Measurements from ENCODE around the gene U2AF1L4. TPM values are rescaled to one million over a fixed set of nuclear protein-coding genes. Genes with fewer than 3 reads are reported as not detected.
A peak's percentile ranks its signal among the peaks of the same experiment; 100 is the strongest.

Gene U2AF1L4
- total and polyA plus RNA-seq, 2 donors (not counting 1 experiment from before 2014, with no cell fraction given) = 62.1 to 89.7 TPM

DNA sequence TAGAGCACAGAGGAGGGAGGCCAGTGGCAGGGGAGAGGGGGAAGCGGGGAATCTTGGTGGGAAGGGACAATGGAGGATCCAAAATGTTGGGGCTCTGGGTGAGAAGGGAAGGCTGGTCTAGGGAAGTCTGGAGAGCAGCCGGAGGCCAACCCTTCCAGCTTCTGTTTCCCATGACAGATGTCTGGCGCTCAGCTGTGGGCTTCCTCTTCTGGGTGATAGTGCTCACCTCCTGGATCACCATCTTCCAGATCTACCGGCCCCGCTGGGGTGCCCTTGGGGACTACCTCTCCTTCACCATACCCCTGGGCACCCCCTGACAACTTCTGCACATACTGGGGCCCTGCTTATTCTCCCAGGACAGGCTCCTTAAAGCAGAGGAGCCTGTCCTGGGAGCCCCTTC is 1.3 kb upstream of the U2AF1L4 start:
- Mint-ChIP-seq H3K27ac (no peak overlapping the region), H3K4me1 (peaks cover 59% of the 10 kb centered on the region), H3K4me3 (peak overlapping the region; percentile 94), H3K27me3 (no peaks in the 10 kb centered on the region), H3K9me3 (ENCODE audit: insufficient read depth) (no peaks in the 10 kb centered on the region)
- peak overlapping the region; percentile 87 for H3K4me2 ChIP-seq (replicated peaks; ENCODE audit: low read depth, low read length, poor library complexity, severe bottlenecking)
- TF ChIP-seq EZH2 (IDR thresholded peaks at IDR 0.05; ENCODE audit: borderline replicate concordance, insufficient read depth, low read depth, low read length, poor library complexity, severe bottlenecking) = no peak
- TF ChIP-seq, protein P1, sequence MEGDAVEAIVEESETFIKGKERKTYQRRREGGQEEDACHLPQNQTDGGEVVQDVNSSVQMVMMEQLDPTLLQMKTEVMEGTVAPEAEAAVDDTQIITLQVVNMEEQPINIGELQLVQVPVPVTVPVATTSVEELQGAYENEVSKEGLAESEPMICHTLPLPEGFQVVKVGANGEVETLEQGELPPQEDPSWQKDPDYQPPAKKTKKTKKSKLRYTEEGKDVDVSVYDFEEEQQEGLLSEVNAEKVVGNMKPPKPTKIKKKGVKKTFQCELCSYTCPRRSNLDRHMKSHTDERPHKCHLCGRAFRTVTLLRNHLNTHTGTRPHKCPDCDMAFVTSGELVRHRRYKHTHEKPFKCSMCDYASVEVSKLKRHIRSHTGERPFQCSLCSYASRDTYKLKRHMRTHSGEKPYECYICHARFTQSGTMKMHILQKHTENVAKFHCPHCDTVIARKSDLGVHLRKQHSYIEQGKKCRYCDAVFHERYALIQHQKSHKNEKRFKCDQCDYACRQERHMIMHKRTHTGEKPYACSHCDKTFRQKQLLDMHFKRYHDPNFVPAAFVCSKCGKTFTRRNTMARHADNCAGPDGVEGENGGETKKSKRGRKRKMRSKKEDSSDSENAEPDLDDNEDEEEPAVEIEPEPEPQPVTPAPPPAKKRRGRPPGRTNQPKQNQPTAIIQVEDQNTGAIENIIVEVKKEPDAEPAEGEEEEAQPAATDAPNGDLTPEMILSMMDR (IDR thresholded peaks at IDR 0.05) = no peak
- WGBS (ENCODE audit: insufficient coverage) = 90% methylated on average over 4 of the region's 5 CpGs
- ATAC-seq (ENCODE audit: low read depth) = no peak
- no peaks in the 10 kb centered on the region for H4K20me1 ChIP-seq (ENCODE audit: control insufficient read depth, insufficient read depth, low read length, poor library complexity, severe bottlenecking)
- H3K79me2 ChIP-seq (ENCODE audit: control insufficient read depth, insufficient read depth, low read length) = peaks cover 70% of the 10 kb centered on the region
- CTCF ChIA-PET = interaction anchor here (2.3 kb wide), 1 partner anchor 44 kb away, joined by 4 read pairs; no protein-coding TSS in a partner anchor
- H3K27ac ChIP-seq (ENCODE audit: low read length in 2 of 2) = no peak overlapping the region
- DNase-seq = no peak
- H3K9me3 ChIP-seq (ENCODE audit: control extremely low read depth in 1 of 3, control insufficient read depth in 2 of 3, insufficient read depth in 1 of 3, low read length in 2 of 3) = no peaks in the 10 kb centered on the region
- no peak overlapping the region for H3K9ac ChIP-seq (ENCODE audit: low read length)
- POLR2A ChIA-PET = interaction anchor here (1.5 to 2.3 kb wide), 2 partner anchors 28 to 44 kb away, joined by 6 to 7 read pairs; partner anchors contain the start of gene KMT2B
- H3K27me3 ChIP-seq (replicated peaks in 1 of 4; ENCODE audit: control extremely low read depth in 1 of 4, control insufficient read depth in 3 of 4, insufficient read depth in 4 of 4, low read length in 3 of 4) = no peaks in the 10 kb centered on the region
- intact Hi-C loops (cut with micrococcal nuclease) = loop anchor here (10.0 kb wide), 1 partner anchor 468 kb away; the partner anchor contains the start of genes ZNF146 and ZNF565
- no peak overlapping the region for H3K4me3 ChIP-seq (ENCODE audit: control extremely low read depth in 1 of 5, extremely low read depth in 1 of 5, insufficient read depth in 1 of 5, low read depth in 2 of 5, low read length in 4 of 5)
- no peaks in the 10 kb centered on the region for H3K36me3 ChIP-seq (replicated peaks in 1 of 2; ENCODE audit: control extremely low read depth in 1 of 2, control insufficient read depth in 1 of 2, extremely low read depth in 1 of 2, insufficient read depth in 2 of 2, low read length in 1 of 2)
- H3K4me1 ChIP-seq (ENCODE audit: control insufficient read depth in 2 of 2, insufficient read depth in 2 of 2, low read length in 2 of 2) = peaks cover 38 to 56% of the 10 kb centered on the region in 2 donors
- H2AFZ ChIP-seq (ENCODE audit: insufficient read depth, low read depth, low read length, poor library complexity, severe bottlenecking) = no peak overlapping the region

DNA sequence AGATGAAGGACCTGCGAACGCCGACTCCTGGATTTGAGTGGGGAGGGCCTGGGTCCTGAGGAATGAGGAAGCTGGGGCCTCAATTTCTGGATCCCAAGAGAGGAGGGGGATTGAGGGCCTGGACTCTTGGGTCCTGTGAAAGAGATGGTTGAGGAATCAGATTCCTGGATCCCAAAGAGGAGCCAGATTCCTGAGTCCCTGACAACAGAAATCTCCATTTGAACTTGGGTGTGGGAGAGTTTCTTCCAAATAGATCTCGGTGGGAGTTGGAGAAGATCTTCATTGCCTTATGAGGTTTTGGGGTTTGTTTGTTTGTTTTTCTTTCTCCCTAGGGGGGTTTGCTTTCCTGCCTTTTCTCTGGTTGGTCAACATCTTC is 857 bp upstream of the U2AF1L4 start:
- H3K4me3 ChIP-seq (ENCODE audit: control extremely low read depth in 1 of 5, extremely low read depth in 1 of 5, insufficient read depth in 1 of 5, low read depth in 2 of 5, low read length in 4 of 5) = peak overlapping the region; percentile 66 to 93 (median 91)
- ATAC-seq (ENCODE audit: low read depth) (no peak), DNase-seq (no peak)
- TF ChIP-seq EZH2 (IDR thresholded peaks at IDR 0.05; ENCODE audit: borderline replicate concordance, insufficient read depth, low read depth, low read length, poor library complexity, severe bottlenecking) = no peak
- H3K9ac ChIP-seq (ENCODE audit: low read length) = peak overlapping the region; percentile 93
- CTCF ChIA-PET = interaction anchor here (0.9 to 2.3 kb wide), 2 partner anchors 44 to 52 kb away, joined by 4 read pairs; no protein-coding TSS in a partner anchor
- WGBS (ENCODE audit: insufficient coverage) = 19% methylated on average over 3 of the region's 4 CpGs
- Mint-ChIP-seq H3K27me3 (no peaks in the 10 kb centered on the region), H3K4me1 (peaks cover 59% of the 10 kb centered on the region), H3K4me3 (peak overlapping the region; percentile 94), H3K9me3 (ENCODE audit: insufficient read depth) (no peaks in the 10 kb centered on the region), H3K27ac (peak overlapping the region; percentile 98)
- peak overlapping the region; percentile 77 for H2AFZ ChIP-seq (ENCODE audit: insufficient read depth, low read depth, low read length, poor library complexity, severe bottlenecking)
- peak overlapping the region; percentile 87 for H3K4me2 ChIP-seq (replicated peaks; ENCODE audit: low read depth, low read length, poor library complexity, severe bottlenecking)
- POLR2A ChIA-PET = interaction anchor here (0.7 to 2.3 kb wide), 5 partner anchors 10 to 191 kb away, joined by 4 to 17 read pairs (median 6); partner anchors contain the start of genes HSPB6 and KMT2B
- H3K27ac ChIP-seq (ENCODE audit: low read length in 2 of 2) = peak overlapping the region; percentile 98
- intact Hi-C loops (cut with micrococcal nuclease) = loop anchor here (10.0 kb wide), 1 partner anchor 469 kb away; the partner anchor contains the start of genes ZNF146 and ZNF565
- H3K79me2 ChIP-seq (ENCODE audit: control insufficient read depth, insufficient read depth, low read length) = peaks cover 71% of the 10 kb centered on the region
- H4K20me1 ChIP-seq (ENCODE audit: control insufficient read depth, insufficient read depth, low read length, poor library complexity, severe bottlenecking) = no peaks in the 10 kb centered on the region
- H3K9me3 ChIP-seq (ENCODE audit: control extremely low read depth in 1 of 3, control insufficient read depth in 2 of 3, insufficient read depth in 1 of 3, low read length in 2 of 3) = no peaks in the 10 kb centered on the region
- H3K36me3 ChIP-seq (replicated peaks in 1 of 2; ENCODE audit: control extremely low read depth in 1 of 2, control insufficient read depth in 1 of 2, extremely low read depth in 1 of 2, insufficient read depth in 2 of 2, low read length in 1 of 2) = no peaks in the 10 kb centered on the region
- H3K4me1 ChIP-seq (ENCODE audit: control insufficient read depth in 2 of 2, insufficient read depth in 2 of 2, low read length in 2 of 2) = peaks cover 38 to 59% of the 10 kb centered on the region in 2 donors
- H3K27me3 ChIP-seq (replicated peaks in 1 of 4; ENCODE audit: control extremely low read depth in 1 of 4, control insufficient read depth in 3 of 4, insufficient read depth in 4 of 4, low read length in 3 of 4) = no peaks in the 10 kb centered on the region
